ENCODE results near the gene FRMD3.

DNA sequence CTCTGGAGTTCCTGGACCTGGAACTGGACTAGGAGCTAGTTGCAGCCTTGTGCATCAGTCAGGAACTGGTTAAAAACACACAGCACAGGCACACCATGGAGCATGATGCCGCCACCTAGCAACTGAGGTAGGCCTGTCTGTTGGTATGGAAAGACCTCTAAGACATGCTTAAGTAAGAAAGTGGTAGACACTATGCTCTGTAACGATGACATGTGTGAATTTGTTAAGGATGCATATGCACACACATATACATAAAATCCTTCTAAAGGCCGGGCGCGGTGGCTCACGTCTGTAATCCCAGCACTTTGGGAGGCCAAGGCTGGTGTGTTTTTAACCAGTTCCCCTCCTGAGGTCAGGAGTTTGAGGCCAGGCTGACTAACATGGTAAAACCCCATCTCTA lies 338.4 kb downstream of the FRMD3 start:
- TF ChIP-seq, protein P1, sequence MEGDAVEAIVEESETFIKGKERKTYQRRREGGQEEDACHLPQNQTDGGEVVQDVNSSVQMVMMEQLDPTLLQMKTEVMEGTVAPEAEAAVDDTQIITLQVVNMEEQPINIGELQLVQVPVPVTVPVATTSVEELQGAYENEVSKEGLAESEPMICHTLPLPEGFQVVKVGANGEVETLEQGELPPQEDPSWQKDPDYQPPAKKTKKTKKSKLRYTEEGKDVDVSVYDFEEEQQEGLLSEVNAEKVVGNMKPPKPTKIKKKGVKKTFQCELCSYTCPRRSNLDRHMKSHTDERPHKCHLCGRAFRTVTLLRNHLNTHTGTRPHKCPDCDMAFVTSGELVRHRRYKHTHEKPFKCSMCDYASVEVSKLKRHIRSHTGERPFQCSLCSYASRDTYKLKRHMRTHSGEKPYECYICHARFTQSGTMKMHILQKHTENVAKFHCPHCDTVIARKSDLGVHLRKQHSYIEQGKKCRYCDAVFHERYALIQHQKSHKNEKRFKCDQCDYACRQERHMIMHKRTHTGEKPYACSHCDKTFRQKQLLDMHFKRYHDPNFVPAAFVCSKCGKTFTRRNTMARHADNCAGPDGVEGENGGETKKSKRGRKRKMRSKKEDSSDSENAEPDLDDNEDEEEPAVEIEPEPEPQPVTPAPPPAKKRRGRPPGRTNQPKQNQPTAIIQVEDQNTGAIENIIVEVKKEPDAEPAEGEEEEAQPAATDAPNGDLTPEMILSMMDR (IDR thresholded peaks at IDR 0.05): no peak
- no peak for TF ChIP-seq POLR2A (IDR thresholded peaks at IDR 0.05)
